CD4-positive, alpha-beta T cell (primary cell): ENCODE measurements around the gene IL9R. TPM values are rescaled to one million over a fixed set of nuclear protein-coding genes. Genes with fewer than 3 reads are reported as not detected.

Experiments
- ATAC-seq: fragments of 200-7000 bp; cut with Tn5 transposase; one replicate; pipeline ENCODE4 v1.10.0; 2022; ENCODE audit warnings: mild to moderate bottlenecking; ENCODE audit not compliant: poor library complexity
- CTCF ChIA-PET: fragments of 350-600 bp; sonication (Branson Sonifier 250); formaldehyde crosslinking; loops from one replicate; lab custom pipeline; 2021; ENCODE audit warnings: antibody characterized with exemption, inconsistent platforms; lab: Charles Lee
- POLR2A ChIA-PET: fragments of 350-600 bp; sonication (Branson Sonifier 250); formaldehyde crosslinking; loops from one replicate; lab custom pipeline; 2021; ENCODE audit warnings: antibody characterized with exemption, inconsistent platforms; lab: Charles Lee
- DNase-seq, 14 experiments: peaks; one replicate each; pipeline ENCODE4 v3.0.0-alpha.2; 2013 to 2020; ENCODE audit warnings: mixed read lengths in 2 of 14
- H3K27ac ChIP-seq, 2 donors: one replicate each; pipeline versions ENCODE4 v1.5.1 to v1.7.0; 2013; ENCODE audit warnings: low read length in 2 of 2, low read depth in 1 of 2, mild to moderate bottlenecking in 1 of 2
- H3K27me3 ChIP-seq, 2 experiments: 1 replicate in 1 of 2; 2 replicates in 1 of 2; pipeline versions ENCODE4 v1.6.1 to v1.7.0; 2013; ENCODE audit warnings: low read length in 2 of 2, control low read depth in 1 of 2, mild to moderate bottlenecking in 1 of 2, moderate library complexity in 1 of 2; ENCODE audit not compliant: insufficient read depth in 2 of 2, control insufficient read depth in 1 of 2
- H3K36me3 ChIP-seq: one replicate; pipeline ENCODE4 v1.6.1; 2013; ENCODE audit warnings: low read length, control low read depth; ENCODE audit not compliant: insufficient read depth
- H3K4me1 ChIP-seq: one replicate; pipeline ENCODE4 v1.6.1; 2013; ENCODE audit warnings: low read length, control low read depth; ENCODE audit not compliant: insufficient read depth
- H3K4me3 ChIP-seq: one replicate; pipeline ENCODE4 v1.5.1; 2013; ENCODE audit warnings: mild to moderate bottlenecking, low read length, moderate library complexity
- H3K9me3 ChIP-seq, 2 experiments: 1 replicate in 1 of 2; 2 replicates in 1 of 2; pipeline versions ENCODE4 v1.6.1 to v1.7.0; 2013; ENCODE audit warnings: low read length in 2 of 2, mild to moderate bottlenecking in 2 of 2, control low read depth in 1 of 2, moderate library complexity in 1 of 2; ENCODE audit not compliant: control insufficient read depth in 1 of 2, insufficient read depth in 1 of 2
- H3K27ac Mint-ChIP-seq: one replicate; pipeline ENCODE4 v1.8.0; 2020; ENCODE audit warnings: mixed read lengths
- H3K27me3 Mint-ChIP-seq: one replicate; pipeline ENCODE4 v1.8.0; 2021; ENCODE audit warnings: mixed read lengths
- H3K36me3 Mint-ChIP-seq: one replicate; pipeline ENCODE4 v1.8.0; 2021; ENCODE audit warnings: low read depth, mixed read lengths
- H3K4me1 Mint-ChIP-seq: one replicate; pipeline ENCODE4 v1.8.0; 2021; ENCODE audit warnings: low read depth, mixed read lengths
- H3K4me3 Mint-ChIP-seq: one replicate; pipeline ENCODE4 v1.8.0; 2020; ENCODE audit warnings: mild to moderate bottlenecking, mixed read lengths
- H3K9me3 Mint-ChIP-seq: one replicate; pipeline ENCODE4 v1.8.0; 2020; ENCODE audit warnings: mixed read lengths
- CTCF ChIP-seq: fragments of 200-600 bp; IDR thresholded peaks from one replicate; pipeline ENCODE4 v1.8.0; 2022; ENCODE audit warnings: antibody characterized with exemption, mild to moderate bottlenecking
- intact Hi-C, 2 experiments: fragments of 100-400 bp; cut with DNase I in 1 of 2; cut with micrococcal nuclease in 1 of 2; formaldehyde crosslinking; loops; one replicate each; pipeline versions ENCODE4 v1.15.1 to v1.9.0; 2023 to 2025; cut with DNase I, micrococcal nuclease
- total RNA-seq, 174 experiments: library from RNA in 2 of 174; stranded (reverse) in 2 of 174; gene quantifications; one replicate each; pipeline ENCODE4 v1.2.3 and lab custom pipeline; 2021 to 2026

Gene IL9R
- total RNA-seq, 2 experiments from 2014 or later: 0.69 to 1.1 TPM

DNA sequence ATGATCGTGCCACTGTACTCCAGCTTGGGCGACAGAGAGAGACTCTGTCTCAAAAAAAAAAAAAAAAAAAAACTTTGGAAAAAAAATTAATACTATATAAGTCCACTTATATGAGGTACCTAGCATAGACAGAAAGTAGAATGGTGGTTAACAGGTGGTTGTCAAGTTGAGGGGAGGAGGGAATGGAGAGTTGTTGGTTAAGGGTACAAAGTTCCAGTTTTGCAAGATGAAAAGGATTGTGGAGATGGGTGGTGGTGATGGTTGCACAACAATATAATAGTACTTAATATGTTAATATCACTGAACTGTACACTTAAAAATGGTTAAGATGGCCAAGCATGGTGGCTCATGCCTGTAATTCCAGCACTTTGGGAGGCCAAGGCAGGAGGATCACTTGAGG lies 4.1 kb upstream of the IL9R start:
- no peak overlapping the region for H3K27ac Mint-ChIP-seq
- Histone ChIP-seq H3K4me3 (no peak overlapping the region), H3K27ac (no peak overlapping the region), H3K36me3 (no peaks in the 10 kb centered on the region), H3K27me3 (no peaks in the 10 kb centered on the region), H3K9me3 (no peaks in the 10 kb centered on the region), H3K4me1 (peaks cover 12% of the 10 kb centered on the region)
- no peaks in the 10 kb centered on the region for H3K27me3 Mint-ChIP-seq
- H3K9me3 Mint-ChIP-seq: no peaks in the 10 kb centered on the region
- no peak for TF ChIP-seq CTCF
- DNase-seq (no peak), ATAC-seq (no peak)
- H3K36me3 Mint-ChIP-seq: no peaks in the 10 kb centered on the region
- H3K4me1 Mint-ChIP-seq: peaks cover 10% of the 10 kb centered on the region
- no peak overlapping the region for H3K4me3 Mint-ChIP-seq
- intact Hi-C loops: no loop called here
- ChIA-PET CTCF (no interaction called here), POLR2A (no interaction called here)

GRCh38 chrX:155995321-155995875 lies 2.1 kb upstream of the IL9R start:
- no peaks in the 10 kb centered on the region for H3K9me3 Mint-ChIP-seq
- no peak overlapping the region for H3K27ac ChIP-seq
- no peaks in the 10 kb centered on the region for H3K27me3 ChIP-seq
- ATAC-seq (no peak), DNase-seq (no peak)
- H3K4me3 Mint-ChIP-seq: no peak overlapping the region
- H3K27ac Mint-ChIP-seq: no peak overlapping the region
- POLR2A ChIA-PET: no interaction called here
- no peaks in the 10 kb centered on the region for H3K27me3 Mint-ChIP-seq
- intact Hi-C loops: no loop called here
- peaks cover 10% of the 10 kb centered on the region for H3K4me1 Mint-ChIP-seq
- peaks cover 19% of the 10 kb centered on the region for H3K4me1 ChIP-seq
- H3K4me3 ChIP-seq: no peak overlapping the region
- no peak for TF ChIP-seq CTCF
- CTCF ChIA-PET: no interaction called here
- no peaks in the 10 kb centered on the region for H3K36me3 Mint-ChIP-seq
- H3K9me3 ChIP-seq: no peaks in the 10 kb centered on the region
- H3K36me3 ChIP-seq: no peaks in the 10 kb centered on the region

DNA sequence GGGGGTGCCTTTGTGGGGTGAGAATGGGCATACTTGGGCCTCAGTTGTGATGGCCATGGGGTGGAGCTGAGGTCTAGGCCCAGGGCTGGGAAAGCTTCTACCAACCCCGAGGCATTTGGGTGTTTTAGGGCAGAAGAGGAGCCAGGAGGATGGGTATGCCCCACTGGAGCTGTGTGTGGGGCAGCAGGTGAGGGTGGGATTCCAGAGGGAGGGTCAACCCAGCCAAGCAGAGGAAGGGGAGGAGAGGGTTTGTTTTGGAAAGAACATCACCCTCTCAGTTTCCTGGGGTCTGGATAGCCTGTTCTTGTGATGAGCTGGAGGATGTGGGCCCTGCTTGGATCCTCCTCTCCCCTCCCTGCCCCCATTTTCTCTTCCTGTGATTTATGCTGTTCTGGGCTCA lies 620 bp downstream of the IL9R start:
- Histone ChIP-seq H3K27me3 (no peaks in the 10 kb centered on the region), H3K36me3 (no peaks in the 10 kb centered on the region), H3K27ac (no peak overlapping the region), H3K4me3 (no peak overlapping the region), H3K9me3 (no peaks in the 10 kb centered on the region), H3K4me1 (peaks cover 27% of the 10 kb centered on the region)
- no peak for DNase-seq
- CTCF ChIA-PET: no interaction called here
- no peak overlapping the region for H3K4me3 Mint-ChIP-seq
- no peak for TF ChIP-seq CTCF
- no peak overlapping the region for H3K27ac Mint-ChIP-seq
- H3K27me3 Mint-ChIP-seq: no peaks in the 10 kb centered on the region
- no peaks in the 10 kb centered on the region for H3K9me3 Mint-ChIP-seq
- intact Hi-C loops: no loop called here
- H3K36me3 Mint-ChIP-seq: no peaks in the 10 kb centered on the region
- POLR2A ChIA-PET: no interaction called here
- no peak for ATAC-seq
- peaks cover 16% of the 10 kb centered on the region for H3K4me1 Mint-ChIP-seq
